HEK293T (cell line): ENCODE results near the gene LHX5.
A peak's percentile ranks its signal among the peaks of the same experiment; 100 is the strongest.

ENCODE experiments used
- CTCF ChIA-PET: fragments of 350-600 bp; formaldehyde crosslinking; extraction: SDS; loops from one replicate; lab custom pipeline; 2021; ENCODE audit warnings: antibody characterized with exemption, inconsistent platforms; lab: Yijun Ruan, JAX
- POLR2A ChIA-PET: fragments of 350-600 bp; formaldehyde crosslinking; extraction: SDS; loops from one replicate; lab custom pipeline; 2020; ENCODE audit warnings: antibody characterized with exemption, inconsistent platforms; lab: Yijun Ruan, JAX
- DNase-seq: peaks from one replicate; pipeline ENCODE4 v3.0.0; 2012; ENCODE audit warnings: mixed read lengths; ENCODE audit errors: extremely low spot score
- ARNT ChIP-seq: fragments of 450-650 bp; IDR thresholded peaks from 2 replicates; pipeline ENCODE4 v1.6.1; 2017; ENCODE audit warnings: mild to moderate bottlenecking
- BHLHE40 ChIP-seq: fragments of 450-650 bp; IDR thresholded peaks from 2 replicates; pipeline ENCODE4 v1.6.1; 2016; ENCODE audit warnings: mild to moderate bottlenecking, moderate library complexity, borderline replicate concordance
- CTBP1 ChIP-seq: fragments of 450-650 bp; IDR thresholded peaks from 2 replicates; pipeline ENCODE4 v1.6.1; 2016; ENCODE audit warnings: borderline replicate concordance
- ELF4 ChIP-seq: fragments of 450-650 bp; IDR thresholded peaks from 2 replicates; pipeline ENCODE4 v1.6.1; 2017; ENCODE audit warnings: antibody characterized with exemption
- FOXA1 ChIP-seq: fragments of 450-650 bp; IDR thresholded peaks from 2 replicates; pipeline ENCODE4 v1.6.1; 2016; ENCODE audit warnings: mild to moderate bottlenecking
- FOXK2 ChIP-seq: fragments of 450-650 bp; IDR thresholded peaks from 2 replicates; pipeline ENCODE4 v1.6.1; 2016; ENCODE audit warnings: mild to moderate bottlenecking
- FOXM1 ChIP-seq: fragments of 450-650 bp; IDR thresholded peaks from 2 replicates; pipeline ENCODE4 v1.6.1; 2017; ENCODE audit warnings: mild to moderate bottlenecking, borderline replicate concordance
- HDGF ChIP-seq: fragments of 450-650 bp; IDR thresholded peaks from 2 replicates; pipeline ENCODE4 v1.6.1; 2017; ENCODE audit warnings: antibody characterized with exemption, borderline replicate concordance
- L3MBTL2 ChIP-seq: fragments of 450-650 bp; conservative IDR thresholded peaks from 2 replicates; pipeline ENCODE4 v1.6.1; 2016; ENCODE audit warnings: mild to moderate bottlenecking
- LEF1 ChIP-seq: fragments of 450-650 bp; IDR thresholded peaks from 2 replicates; pipeline ENCODE4 v1.6.1; 2017; ENCODE audit warnings: mild to moderate bottlenecking, borderline replicate concordance
- NFRKB ChIP-seq: fragments of 450-650 bp; IDR thresholded peaks from 2 replicates; pipeline ENCODE4 v1.6.1; 2016; ENCODE audit warnings: mild to moderate bottlenecking, moderate library complexity
- PKNOX1 ChIP-seq: fragments of 450-650 bp; IDR thresholded peaks from 2 replicates; pipeline ENCODE4 v1.6.1; 2016
- SP1 ChIP-seq: fragments of 450-650 bp; IDR thresholded peaks from 2 replicates; pipeline ENCODE4 v1.6.1; 2017
- SUZ12 ChIP-seq: fragments of 450-650 bp; IDR thresholded peaks from 2 replicates; pipeline ENCODE4 v1.6.1; 2016; ENCODE audit warnings: mild to moderate bottlenecking
- TARDBP ChIP-seq: fragments of 450-650 bp; IDR thresholded peaks from 2 replicates; pipeline ENCODE4 v1.6.1; 2016
- ZNF384 ChIP-seq: fragments of 450-650 bp; IDR thresholded peaks from 2 replicates; pipeline ENCODE4 v1.6.1; 2016

LHX5 gene

GRCh38 chr12:113424915-113425823 lies 46.5 kb downstream of the LHX5 start:
- POLR2A ChIA-PET, result no interaction called here
- peak; percentile 72 for DNase-seq
- CTCF ChIA-PET, result interaction anchor here (0.6 to 1.4 kb wide), 12 partner anchors 9 to 270 kb away, joined by 3 to 8 read pairs (median 4); no protein-coding TSS in a partner anchor

GRCh38 chr12:113424456-113424855 lies 47.2 kb downstream of the LHX5 start:
- ChIA-PET CTCF (interaction anchor here (1.4 kb wide), 1 partner anchor 75 kb away, joined by 4 read pairs; no protein-coding TSS in a partner anchor), POLR2A (interaction anchor here (1.6 kb wide), 1 partner anchor 64 kb away, joined by 3 read pairs; no protein-coding TSS in a partner anchor)
- DNase-seq, result no peak
- TF ChIP-seq SUZ12 (no peak), BHLHE40 (no peak), ZNF384 (no peak), HDGF (no peak), CTBP1 (no peak), PKNOX1 (no peak), ELF4 (no peak), FOXA1 (no peak), ARNT (no peak), TARDBP (no peak), FOXK2 (no peak), LEF1 (no peak), SP1 (no peak)

More at GRCh38 chr12:113424915-113425823, 46.5 kb downstream of the LHX5 start:
- TF ChIP-seq FOXM1 (no peak), PKNOX1 (no peak), ZNF384 (no peak), SP1 (no peak), FOXA1 (no peak), SUZ12 (no peak), TARDBP (no peak)

GRCh38 chr12:113422886-113423669 lies 48.6 kb downstream of the LHX5 start:
- no peak for TF ChIP-seq HDGF
- DNase-seq, result no peak
- ChIA-PET POLR2A (interaction anchor here (1.2 to 1.6 kb wide), 3 partner anchors 18 to 63 kb away, joined by 3 to 4 read pairs (median 3); no protein-coding TSS in a partner anchor), CTCF (no interaction called here)

- CTCF ChIA-PET, result no interaction called here
- POLR2A ChIA-PET, result interaction anchor here (0.6 to 1.3 kb wide), 11 partner anchors 8 to 237 kb away, joined by 3 to 4 read pairs (median 3); partner anchors contain the start of genes DDX54, PLBD2, SDS and SLC8B1
- DNase-seq, result peak; percentile 46
- no peak for TF ChIP-seq FOXK2
- no peak for TF ChIP-seq HDGF
- no peak for TF ChIP-seq NFRKB
- TF ChIP-seq FOXA1, result no peak
- no peak for TF ChIP-seq BHLHE40
- TF ChIP-seq PKNOX1, result no peak
- no peak for TF ChIP-seq TARDBP
- no peak for TF ChIP-seq SP1
- no peak for TF ChIP-seq CTBP1
Measured at GRCh38 chr12:113422030-113422885, 49.4 kb downstream of the LHX5 start, which contains the start of gene SDSL. Gene SDSL, plus strand, starts transcription at chr12:113422380. Its CDS starts 5,603 bp downstream, at chr12:113427983.

GRCh38 chr12:113420996-113421595 lies 50.6 kb downstream of the LHX5 start:
- TF ChIP-seq PKNOX1 (no peak), CTBP1 (no peak), ELF4 (no peak), TARDBP (no peak), L3MBTL2 (no peak), FOXM1 (no peak), SP1 (no peak), FOXK2 (no peak), LEF1 (no peak), SUZ12 (no peak), FOXA1 (no peak), ARNT (no peak), HDGF (no peak), ZNF384 (no peak), BHLHE40 (no peak), NFRKB (no peak)
- DNase-seq, result no peak
- CTCF ChIA-PET, result interaction anchor here (0.6 to 0.7 kb wide), 2 partner anchors 88 to 220 kb away, joined by 3 read pairs; no protein-coding TSS in a partner anchor
- POLR2A ChIA-PET, result interaction anchor here (1.3 kb wide), 1 partner anchor 120 kb away, joined by 3 read pairs; no protein-coding TSS in a partner anchor
